Measurements from ENCODE around the gene CARD11.

- TF ChIP-seq CTCF (conservative IDR thresholded peaks at IDR 0.05 in 1 of 2, IDR thresholded peaks at IDR 0.05 in 1 of 2; ENCODE audit: low read depth in 1 of 2, low read length in 2 of 2) (no peak), EZH2 (IDR thresholded peaks at IDR 0.05; ENCODE audit: low read length, missing control alignments) (no peak)
Observed at GRCh38 chr7:3025616-3026015, 18.1 kb downstream of the CARD11 start.

All from fibroblast of lung (primary cell).